Urothelium cell line (cell line): Measurements from ENCODE around the gene HBQ1.
A peak's percentile ranks its signal among the peaks of the same experiment; 100 is the strongest.
"Not testable (repeated sequence)": the region's sequence is repeated elsewhere in the genome, so short reads cannot be mapped to it uniquely, and the experiment has no call there.

Experiments
- DNase-seq: peaks from one replicate; pipeline ENCODE4 v3.0.0; 2011; ENCODE audit warnings: low spot score, mixed read lengths
- FAIRE-seq: peaks from 2 replicates; lab custom pipeline; 2011; peaks lifted over from hg19 to GRCh38; lab: Jason Lieb, UNC

The HBQ1 gene

GRCh38 chr16:175011-175949 is 5.0 kb upstream of the HBQ1 start:
- DNase-seq = no peak
- FAIRE-seq = no peak

GRCh38 chr16:176006-176405 is 4.3 kb upstream of the HBQ1 start:
- not testable (repeated sequence) for FAIRE-seq, DNase-seq

DNA sequence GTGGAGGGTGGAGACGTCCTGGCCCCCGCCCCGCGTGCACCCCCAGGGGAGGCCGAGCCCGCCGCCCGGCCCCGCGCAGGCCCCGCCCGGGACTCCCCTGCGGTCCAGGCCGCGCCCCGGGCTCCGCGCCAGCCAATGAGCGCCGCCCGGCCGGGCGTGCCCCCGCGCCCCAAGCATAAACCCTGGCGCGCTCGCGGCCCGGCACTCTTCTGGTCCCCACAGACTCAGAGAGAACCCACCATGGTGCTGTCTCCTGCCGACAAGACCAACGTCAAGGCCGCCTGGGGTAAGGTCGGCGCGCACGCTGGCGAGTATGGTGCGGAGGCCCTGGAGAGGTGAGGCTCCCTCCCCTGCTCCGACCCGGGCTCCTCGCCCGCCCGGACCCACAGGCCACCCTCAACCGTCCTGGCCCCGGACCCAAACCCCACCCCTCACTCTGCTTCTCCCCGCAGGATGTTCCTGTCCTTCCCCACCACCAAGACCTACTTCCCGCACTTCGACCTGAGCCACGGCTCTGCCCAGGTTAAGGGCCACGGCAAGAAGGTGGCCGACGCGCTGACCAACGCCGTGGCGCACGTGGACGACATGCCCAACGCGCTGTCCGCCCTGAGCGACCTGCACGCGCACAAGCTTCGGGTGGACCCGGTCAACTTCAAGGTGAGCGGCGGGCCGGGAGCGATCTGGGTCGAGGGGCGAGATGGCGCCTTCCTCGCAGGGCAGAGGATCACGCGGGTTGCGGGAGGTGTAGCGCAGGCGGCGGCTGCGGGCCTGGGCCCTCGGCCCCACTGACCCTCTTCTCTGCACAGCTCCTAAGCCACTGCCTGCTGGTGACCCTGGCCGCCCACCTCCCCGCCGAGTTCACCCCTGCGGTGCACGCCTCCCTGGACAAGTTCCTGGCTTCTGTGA is 3.5 kb upstream of the HBQ1 start, which contains the start of gene HBA1:
Gene HBA1, plus strand, starts transcription at position 204 of the 906 bp plus-strand sequence. Its CDS starts 37 bp downstream, at position 241.
- not testable (repeated sequence) for DNase-seq
- FAIRE-seq = peak; percentile 32

GRCh38 chr16:177394-177822 is 2.9 kb upstream of the HBQ1 start:
- FAIRE-seq (no peak), DNase-seq (no peak)

DNA sequence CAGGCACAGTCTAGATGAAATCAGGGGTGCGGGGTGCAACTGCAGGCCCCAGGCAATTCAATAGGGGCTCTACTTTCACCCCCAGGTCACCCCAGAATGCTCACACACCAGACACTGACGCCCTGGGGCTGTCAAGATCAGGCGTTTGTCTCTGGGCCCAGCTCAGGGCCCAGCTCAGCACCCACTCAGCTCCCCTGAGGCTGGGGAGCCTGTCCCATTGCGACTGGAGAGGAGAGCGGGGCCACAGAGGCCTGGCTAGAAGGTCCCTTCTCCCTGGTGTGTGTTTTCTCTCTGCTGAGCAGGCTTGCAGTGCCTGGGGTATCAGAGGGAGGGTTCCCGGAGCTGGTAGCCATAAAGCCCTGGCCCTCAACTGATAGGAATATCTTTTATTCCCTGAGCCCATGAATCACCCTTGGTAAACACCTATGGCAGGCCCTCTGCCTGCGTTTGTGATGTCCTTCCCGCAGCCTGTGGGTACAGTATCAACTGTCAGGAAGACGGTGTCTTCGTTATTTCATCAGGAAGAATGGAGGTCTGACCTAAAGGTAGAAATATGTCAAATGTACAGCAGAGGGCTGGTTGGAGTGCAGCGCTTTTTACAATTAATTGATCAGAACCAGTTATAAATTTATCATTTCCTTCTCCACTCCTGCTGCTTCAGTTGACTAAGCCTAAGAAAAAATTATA is 2.1 kb upstream of the HBQ1 start:
- FAIRE-seq = no peak
- DNase-seq = no peak

GRCh38 chr16:178668-179015 is 1.6 kb upstream of the HBQ1 start:
- FAIRE-seq (no peak), DNase-seq (no peak)

DNA sequence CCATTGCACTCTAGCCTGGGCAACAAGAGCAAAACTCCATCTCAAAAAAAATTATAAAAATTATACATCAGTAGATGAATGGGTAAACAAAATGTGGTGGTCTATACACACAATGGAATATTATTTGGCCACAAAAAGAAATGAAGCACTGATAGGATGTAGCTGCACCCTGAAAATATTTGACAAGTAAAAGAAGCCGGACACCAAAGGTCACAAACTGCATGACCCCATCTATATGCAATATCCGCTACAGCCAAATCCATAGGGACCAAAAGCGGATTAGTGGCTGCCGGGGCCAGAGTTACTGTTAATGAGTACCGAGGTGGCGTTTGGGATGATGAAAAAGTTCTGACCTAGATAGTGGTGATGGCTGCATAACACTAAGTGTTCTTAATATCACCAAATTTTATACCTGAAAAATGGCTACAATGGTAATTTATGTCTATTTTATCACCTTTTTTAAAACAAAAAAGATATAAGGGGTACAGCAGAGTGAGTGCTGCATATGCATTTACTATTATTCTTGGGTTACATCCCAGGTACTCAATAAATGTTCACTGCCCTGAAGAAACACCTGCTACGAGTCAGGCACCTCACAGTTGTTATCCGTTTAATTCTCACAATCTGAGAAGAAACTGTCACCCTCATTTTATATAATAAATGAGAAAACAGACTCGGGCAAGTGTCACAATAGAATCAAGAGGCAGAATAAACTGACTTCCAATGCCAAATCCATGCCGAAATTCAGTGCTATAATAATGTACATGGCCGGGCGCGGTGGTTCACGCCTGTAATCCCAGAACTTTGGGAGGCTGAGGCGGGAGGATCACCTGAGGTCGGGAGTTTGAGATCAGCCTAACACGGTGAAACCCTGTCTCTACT is 807 bp upstream of the HBQ1 start:
- DNase-seq (no peak), FAIRE-seq (no peak)

- FAIRE-seq (no peak), DNase-seq (no peak)
Observed at GRCh38 chr16:180681-181564, 664 bp downstream of the HBQ1 start.

GRCh38 chr16:181565-182021 is 1.3 kb downstream of the HBQ1 start:
- DNase-seq (no peak), FAIRE-seq (no peak)

GRCh38 chr16:183005-183404 is 2.7 kb downstream of the HBQ1 start:
- FAIRE-seq = no peak

GRCh38 chr16:185213-185612 is 5.0 kb downstream of the HBQ1 start:
- DNase-seq (no peak), FAIRE-seq (no peak)

More at GRCh38 chr16:183005-183404, 2.7 kb downstream of the HBQ1 start:
- DNase-seq = no peak

- FAIRE-seq (no peak), DNase-seq (no peak)
Observed at GRCh38 chr16:185691-186090, 5.4 kb downstream of the HBQ1 start.

- DNase-seq (no peak), FAIRE-seq (no peak)
Observed at GRCh38 chr16:187330-187729, 7.1 kb downstream of the HBQ1 start.

- FAIRE-seq = no peak
- DNase-seq = no peak
Observed at GRCh38 chr16:188674-189073, 8.4 kb downstream of the HBQ1 start.

DNA sequence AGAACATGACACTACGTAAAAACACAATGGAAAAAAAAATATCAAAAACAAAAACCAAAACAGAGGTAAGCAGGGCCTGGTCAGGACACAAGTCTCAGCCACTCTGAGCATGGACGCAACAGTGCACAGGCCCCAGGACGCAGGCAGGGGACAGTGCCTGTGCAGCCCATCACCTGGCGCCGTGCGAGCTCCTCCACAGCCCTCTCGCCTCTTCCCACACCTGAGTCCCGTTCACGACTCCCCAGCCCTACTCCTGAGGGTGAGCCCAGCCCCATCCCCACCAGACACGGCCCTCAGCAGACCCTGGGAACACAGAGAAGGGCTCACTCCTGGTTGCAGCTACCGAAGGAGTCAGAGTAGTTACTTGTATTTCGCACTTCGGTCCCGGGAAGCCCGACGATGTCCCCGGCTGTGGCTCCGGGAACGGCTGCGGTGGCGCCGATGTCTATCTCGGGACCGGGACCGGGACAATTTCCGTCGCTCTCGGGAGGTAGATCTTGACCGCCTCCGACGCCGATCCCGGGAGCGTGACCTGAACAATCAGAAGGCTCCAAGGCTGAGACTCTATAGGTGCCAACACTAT is 9.4 kb downstream of the HBQ1 start:
- FAIRE-seq (no peak), DNase-seq (no peak)

GRCh38 chr16:191831-192230 is 11.6 kb downstream of the HBQ1 start:
- FAIRE-seq (no peak), DNase-seq (no peak)

- no peak for FAIRE-seq
- no peak for DNase-seq
Observed at GRCh38 chr16:192686-193085, 12.4 kb downstream of the HBQ1 start.

DNA sequence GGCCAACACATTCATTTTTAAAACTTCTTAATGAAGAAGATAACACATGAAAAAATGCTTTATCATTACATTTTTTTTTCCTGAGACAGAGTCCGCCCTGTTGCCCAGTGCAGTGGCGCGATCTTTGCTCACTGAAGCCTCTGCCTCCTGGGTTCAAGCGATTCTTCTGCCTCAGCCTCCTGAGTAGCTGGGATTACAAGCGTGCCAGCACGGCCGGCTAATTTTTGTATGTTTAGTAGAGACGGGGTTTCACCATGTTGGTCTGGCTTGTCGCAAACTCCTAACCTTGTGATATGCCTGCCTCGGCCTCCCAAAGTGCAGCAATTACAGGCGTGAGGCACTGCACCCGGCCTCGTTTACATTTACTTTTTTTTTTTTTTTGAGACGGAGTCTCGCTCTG is 13.2 kb downstream of the HBQ1 start:
- no peak for FAIRE-seq
- DNase-seq = no peak

- no peak for DNase-seq
- FAIRE-seq = no peak
Observed at GRCh38 chr16:194516-194915, 14.3 kb downstream of the HBQ1 start.
